ENCODE measurements around the gene TOP3B. TPM values are rescaled to one million over a fixed set of nuclear protein-coding genes. Genes with fewer than 3 reads are reported as not detected.

The TOP3B gene
- total RNA-seq, 4 donors from 2014 or later: 8.2 to 15.7 (median 14.2) TPM

- Histone ChIP-seq H3K9me3 (no peaks in the 10 kb centered on the region), H3K36me3 (peaks cover 0 to 37% of the 10 kb centered on the region in 2 donors), H3K27ac (peak overlapping the region in 1 of 4 donors; percentile 21), H3K4me1 (peaks cover 0 to 18% of the 10 kb centered on the region in 2 donors), H3K4me3 (no peak overlapping the region), H3K27me3 (no peaks in the 10 kb centered on the region)
- TF ChIP-seq CTCF (IDR thresholded peaks at IDR 0.05 in 4 of 5, conservative IDR thresholded peaks at IDR 0.05 in 1 of 5): no peak
- intact Hi-C loops (cut with DNase I; ENCODE audit: low total_unique reads) (no loop called here), in situ Hi-C loops (cut with MboI; ENCODE audit: low sequenced_read_pairs in 4 of 4) (no loop called here)
- ATAC-seq (peak in 1 of 2 donors; percentile 21), DNase-seq (peak in 1 of 2 donors; percentile 38)
Observed at GRCh38 chr22:21958360-21959273, 24.0 kb downstream of the TOP3B start.

- in situ Hi-C loops (cut with MboI; ENCODE audit: low sequenced_read_pairs in 4 of 4): no loop called here
- H3K27me3 ChIP-seq: no peaks in the 10 kb centered on the region
- peaks cover 26 to 28% of the 10 kb centered on the region in 2 donors for H3K4me1 ChIP-seq
- peak; percentile 80 to 99 (median 99) for TF ChIP-seq CTCF (IDR thresholded peaks at IDR 0.05 in 4 of 5, conservative IDR thresholded peaks at IDR 0.05 in 1 of 5)
- TF ChIP-seq POLR2A (IDR thresholded peaks at IDR 0.05): peak; percentile 37 to 41
- ATAC-seq: peak; percentile 74 to 89
- peak within 1 kb of the TSS; percentile 61 to 85 (median 78) for H3K27ac ChIP-seq
- peak within 1 kb of the TSS; percentile 58 to 79 (median 75) for H3K4me3 ChIP-seq
- no peaks in the 10 kb centered on the region for H3K9me3 ChIP-seq
- intact Hi-C loops (cut with DNase I; ENCODE audit: low total_unique reads): loop anchor here (2.0 kb wide), 1 partner anchor 240 kb away; no protein-coding TSS in a partner anchor
- no peaks in the 10 kb centered on the region for H3K36me3 ChIP-seq
- DNase-seq: peak; percentile 75
Observed at GRCh38 chr22:21952586-21953571, 29.7 kb downstream of the TOP3B start, which contains the start of gene PPM1F. PPM1F (minus strand) TSS chr22:21952848; CDS start chr22:21946048, 6,800 bp downstream.

- DNase-seq: peak in 1 of 2 donors; percentile 35
- Histone ChIP-seq H3K27ac (peak overlapping the region; percentile 61 to 85 (median 78)), H3K9me3 (no peaks in the 10 kb centered on the region), H3K4me3 (peak overlapping the region; percentile 58 to 79 (median 75)), H3K4me1 (peaks cover 31 to 35% of the 10 kb centered on the region in 2 donors), H3K27me3 (no peaks in the 10 kb centered on the region), H3K36me3 (no peaks in the 10 kb centered on the region)
- ATAC-seq: peak; percentile 22 to 61
- in situ Hi-C loops (cut with MboI; ENCODE audit: low sequenced_read_pairs in 4 of 4) (no loop called here), intact Hi-C loops (cut with DNase I; ENCODE audit: low total_unique reads) (loop anchor here (1.0 to 2.0 kb wide), 2 partner anchors 14 to 239 kb away; no protein-coding TSS in a partner anchor)
- TF ChIP-seq CTCF (IDR thresholded peaks at IDR 0.05 in 4 of 5, conservative IDR thresholded peaks at IDR 0.05 in 1 of 5) (no peak), POLR2A (IDR thresholded peaks at IDR 0.05) (no peak)
Observed at GRCh38 chr22:21951931-21952465, 30.6 kb downstream of the TOP3B start.

DNA sequence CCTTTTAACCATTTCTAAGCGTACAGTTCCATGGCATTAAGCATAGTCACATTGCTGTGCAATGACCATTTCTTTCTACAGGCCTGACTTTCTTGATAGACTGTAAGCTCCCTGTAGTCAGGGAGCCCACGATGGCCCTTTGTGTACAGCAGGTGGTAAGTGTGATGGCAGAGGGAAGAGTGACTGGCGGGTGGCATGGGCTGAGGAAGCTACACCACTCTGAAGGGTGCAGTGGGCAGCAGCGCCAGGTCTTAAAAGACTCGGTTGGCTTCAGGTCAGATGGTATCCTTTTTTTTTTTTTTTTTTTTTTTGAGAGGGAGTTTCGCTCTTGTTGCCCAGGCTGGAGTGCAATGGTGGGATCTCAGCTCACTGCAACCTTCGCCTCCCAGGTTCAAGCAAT lies 31.5 kb downstream of the TOP3B start:
- Histone ChIP-seq H3K36me3 (no peaks in the 10 kb centered on the region), H3K9me3 (no peaks in the 10 kb centered on the region), H3K4me1 (peaks cover 39 to 44% of the 10 kb centered on the region in 2 donors), H3K27me3 (no peaks in the 10 kb centered on the region), H3K4me3 (peak overlapping the region in 1 of 4 donors; percentile 75), H3K27ac (peak overlapping the region in 3 of 4 donors; percentile 77 to 89 (median 79))
- no peak for DNase-seq
- ATAC-seq: no peak
- no peak for TF ChIP-seq POLR2A (IDR thresholded peaks at IDR 0.05)
- TF ChIP-seq CTCF (IDR thresholded peaks at IDR 0.05 in 4 of 5, conservative IDR thresholded peaks at IDR 0.05 in 1 of 5): no peak
- intact Hi-C loops (cut with DNase I; ENCODE audit: low total_unique reads) (loop anchor here (1.0 kb wide), 1 partner anchor 13 kb away; no protein-coding TSS in a partner anchor), in situ Hi-C loops (cut with MboI; ENCODE audit: low sequenced_read_pairs in 4 of 4) (no loop called here)

All from gastrocnemius medialis (tissue), 4 donors.